IPS DF 6.9 (cell line): ENCODE results near the gene MSL1.
A peak's percentile ranks its signal among the peaks of the same experiment; 100 is the strongest.

Source experiments
- DNase-seq: peaks from one replicate; pipeline ENCODE4 v3.0.0-alpha.2; 2013; ENCODE audit warnings: low read depth, low spot score
- H3K27ac ChIP-seq: one replicate; pipeline ENCODE4 v1.5.1; 2013; ENCODE audit warnings: low read length, control low read depth
- H3K27me3 ChIP-seq: 2 replicates; pipeline ENCODE4 v1.6.1; 2013; ENCODE audit warnings: mild to moderate bottlenecking, low read length; ENCODE audit not compliant: control insufficient read depth, insufficient read depth
- H3K36me3 ChIP-seq: 2 replicates; pipeline ENCODE4 v1.6.1; 2013; ENCODE audit warnings: low read length; ENCODE audit not compliant: control insufficient read depth, insufficient read depth
- H3K4me1 ChIP-seq: 2 replicates; pipeline ENCODE4 v1.6.1; 2013; ENCODE audit warnings: low read length; ENCODE audit not compliant: control insufficient read depth, insufficient read depth
- H3K4me3 ChIP-seq: 2 replicates; pipeline ENCODE4 v1.5.1; 2013; ENCODE audit warnings: mild to moderate bottlenecking, low read length
- H3K9me3 ChIP-seq: 2 replicates; pipeline ENCODE4 v1.6.1; 2013; ENCODE audit warnings: low read length, inconsistent platforms; ENCODE audit not compliant: control insufficient read depth, insufficient read depth
- WGBS: extraction: QIAGEN DNeasy Blood & Tissue Kit; methylation state at CpG from one replicate; pipeline ENCODE4 v1.1.7; 2013; ENCODE audit warnings: mixed read lengths, missing lambda C conversion rate; ENCODE audit not compliant: insufficient read length, insufficient coverage; 5-methylcytosine and 5-hydroxymethylcytosine counted together

Gene MSL1

DNA sequence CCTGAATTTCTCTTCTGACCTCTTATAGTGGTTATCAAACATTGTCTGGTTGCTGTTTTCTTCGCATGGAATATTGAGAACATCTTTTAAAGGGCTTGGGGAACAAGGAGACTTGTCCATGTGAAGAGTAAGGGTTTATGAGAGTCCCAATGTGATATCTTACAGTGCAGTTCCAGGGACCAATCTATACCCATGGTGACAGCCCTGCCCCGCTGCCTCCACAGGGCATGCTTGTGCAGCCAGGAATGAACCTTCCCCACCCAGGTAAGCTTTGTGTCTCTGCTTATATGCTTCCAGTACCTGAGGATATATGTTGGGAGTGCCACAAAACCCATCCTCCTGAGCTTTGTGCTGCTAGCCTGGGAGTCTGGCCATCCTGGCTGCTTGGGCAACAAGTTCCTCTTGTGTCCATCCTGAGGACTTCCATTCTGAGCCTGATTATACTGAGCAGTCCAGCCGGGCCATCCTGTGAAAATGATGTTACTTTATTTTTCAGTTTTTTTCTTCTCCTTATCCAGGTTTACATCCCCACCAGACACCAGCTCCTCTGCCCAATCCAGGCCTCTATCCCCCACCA, 46.0 kb downstream of the MSL1 start:
- H3K27me3 ChIP-seq = no peaks in the 10 kb centered on the region
- H3K36me3 ChIP-seq = peaks cover 32% of the 10 kb centered on the region; the same call in 1 of the 2 replicates
- no peaks in the 10 kb centered on the region for H3K9me3 ChIP-seq
- 0 out of 2 replicates have a peak, but pooled peaks cover 1% of the 10 kb centered on the region for H3K4me1 ChIP-seq
- WGBS = no CpG with 5 or more reads among the region's 3 CpGs
- no peak for DNase-seq
- H3K4me3 ChIP-seq = no peak overlapping the region
- no peak overlapping the region for H3K27ac ChIP-seq

DNA sequence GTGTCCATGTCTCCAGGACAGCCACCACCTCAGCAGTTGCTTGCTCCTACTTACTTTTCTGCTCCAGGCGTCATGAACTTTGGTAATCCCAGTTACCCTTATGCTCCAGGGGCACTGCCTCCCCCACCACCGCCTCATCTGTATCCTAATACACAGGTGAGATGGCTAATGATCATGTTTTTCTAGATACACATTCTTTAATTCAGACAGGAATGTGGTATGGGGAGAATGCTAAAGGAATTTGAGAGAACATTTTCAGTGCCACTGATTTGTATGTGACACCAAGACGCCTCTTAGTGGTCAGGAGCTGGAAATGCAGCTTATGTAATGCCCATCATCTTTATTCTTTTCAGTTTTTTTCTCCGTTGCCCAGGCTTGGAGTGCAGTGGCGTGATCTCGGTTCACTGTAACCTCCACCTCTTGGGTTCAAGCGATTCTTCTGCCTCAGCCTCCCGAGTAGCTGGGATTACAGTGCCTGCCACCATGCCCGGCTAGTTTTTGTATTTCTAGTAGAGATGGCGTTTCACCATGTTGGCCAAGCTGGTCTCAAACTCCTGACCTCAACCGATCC, 46.6 kb downstream of the MSL1 start:
- WGBS = no CpG with 5 or more reads among the region's 11 CpGs
- Histone ChIP-seq H3K27me3 (no peaks in the 10 kb centered on the region), H3K4me1 (0 out of 2 replicates have a peak, but pooled peaks cover 1% of the 10 kb centered on the region), H3K36me3 (peaks cover 30% of the 10 kb centered on the region; the same call in 1 of the 2 replicates), H3K27ac (no peak overlapping the region), H3K9me3 (no peaks in the 10 kb centered on the region), H3K4me3 (no peak overlapping the region)
- DNase-seq = no peak

DNA sequence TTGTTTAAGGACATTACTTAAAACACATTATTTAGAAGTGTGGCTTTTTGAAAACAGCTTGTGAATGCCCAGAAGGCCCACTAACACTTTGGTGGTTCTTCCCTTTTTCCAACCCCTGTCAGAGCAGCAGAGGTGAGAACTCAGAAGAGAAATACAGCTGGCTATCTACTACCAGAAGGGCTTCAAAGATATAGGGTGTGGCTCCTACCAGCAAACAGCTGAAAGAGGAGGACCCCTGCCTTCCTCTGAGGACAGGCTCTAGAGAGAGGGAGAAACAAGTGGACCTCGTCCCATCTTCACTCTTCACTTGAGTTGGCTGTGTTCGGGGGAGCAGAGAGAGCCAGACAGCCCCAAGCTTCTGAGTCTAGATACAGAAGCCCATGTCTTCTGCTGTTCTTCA, 48.6 kb downstream of the MSL1 start:
- H3K9me3 ChIP-seq = no peaks in the 10 kb centered on the region
- H3K4me3 ChIP-seq = no peak overlapping the region
- DNase-seq = no peak
- no peaks in the 10 kb centered on the region for H3K27me3 ChIP-seq
- H3K36me3 ChIP-seq = peaks cover 27% of the 10 kb centered on the region; the same call in 1 of the 2 replicates
- 0 out of 2 replicates have a peak, but pooled peaks cover 1% of the 10 kb centered on the region for H3K4me1 ChIP-seq
- no peak overlapping the region for H3K27ac ChIP-seq
- no CpG with 5 or more reads among the region's 2 CpGs for WGBS

DNA sequence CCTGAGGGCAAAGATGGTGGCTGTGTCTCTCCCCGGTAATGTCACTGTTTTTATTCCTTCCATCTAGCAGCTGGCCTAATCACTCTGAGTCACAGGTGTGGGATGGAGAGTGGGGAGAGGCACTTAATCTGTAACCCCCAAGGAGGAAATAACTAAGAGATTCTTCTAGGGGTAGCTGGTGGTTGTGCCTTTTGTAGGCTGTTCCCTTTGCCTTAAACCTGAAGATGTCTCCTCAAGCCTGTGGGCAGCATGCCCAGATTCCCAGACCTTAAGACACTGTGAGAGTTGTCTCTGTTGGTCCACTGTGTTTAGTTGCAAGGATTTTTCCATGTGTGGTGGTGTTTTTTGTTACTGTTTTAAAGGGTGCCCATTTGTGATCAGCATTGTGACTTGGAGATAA, 50.0 kb downstream of the MSL1 start:
- Histone ChIP-seq H3K4me3 (no peak overlapping the region), H3K36me3 (peaks cover 27% of the 10 kb centered on the region; the same call in 1 of the 2 replicates)
- WGBS = no CpG with 5 or more reads among the region's 1 CpG

DNA sequence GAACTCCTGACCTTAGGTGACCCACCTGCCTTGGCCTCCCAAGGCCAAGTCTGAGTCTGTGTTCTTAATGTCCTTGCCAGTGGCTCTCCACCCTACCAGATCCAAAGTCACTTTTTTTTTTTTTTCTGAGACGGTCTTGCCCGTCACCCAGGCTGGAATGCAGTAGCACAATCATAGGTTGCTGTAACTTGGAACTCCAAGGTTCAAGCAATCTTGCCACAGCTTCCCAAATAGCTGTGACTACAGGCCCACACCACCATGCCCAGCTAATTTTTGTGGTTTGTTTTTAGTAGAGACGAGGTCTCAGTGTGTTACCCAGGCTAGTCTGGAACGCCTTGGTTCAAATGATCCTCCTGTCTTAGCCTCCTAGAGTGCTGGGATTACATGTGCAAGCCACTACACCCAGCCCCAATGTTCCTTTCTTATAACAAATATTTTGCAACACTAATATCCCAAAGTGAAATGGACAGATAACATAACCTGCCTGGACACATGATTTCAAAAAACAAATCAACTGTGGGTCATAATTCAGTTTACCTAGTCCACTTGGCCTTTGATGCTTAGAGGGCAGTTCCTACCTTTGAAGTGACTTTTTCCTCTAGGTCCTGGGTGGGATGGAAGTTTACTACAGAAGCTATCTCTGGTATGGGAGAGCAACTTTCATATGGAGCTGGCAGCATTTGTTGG, 51.5 kb downstream of the MSL1 start:
- Histone ChIP-seq H3K27me3 (no peaks in the 10 kb centered on the region), H3K4me3 (no peak overlapping the region), H3K9me3 (no peaks in the 10 kb centered on the region), H3K36me3 (peaks cover 19% of the 10 kb centered on the region; the same call in 1 of the 2 replicates), H3K4me1 (no peaks in the 10 kb centered on the region), H3K27ac (no peak overlapping the region)
- DNase-seq = no peak
- no CpG with 5 or more reads among the region's 4 CpGs for WGBS

More for the DNA sequence above, 50.0 kb downstream of the MSL1 start:
- Histone ChIP-seq H3K27ac (no peak overlapping the region), H3K4me1 (0 out of 2 replicates have a peak, but pooled peaks cover 1% of the 10 kb centered on the region), H3K9me3 (no peaks in the 10 kb centered on the region), H3K27me3 (no peaks in the 10 kb centered on the region)
- DNase-seq = no peak

DNA sequence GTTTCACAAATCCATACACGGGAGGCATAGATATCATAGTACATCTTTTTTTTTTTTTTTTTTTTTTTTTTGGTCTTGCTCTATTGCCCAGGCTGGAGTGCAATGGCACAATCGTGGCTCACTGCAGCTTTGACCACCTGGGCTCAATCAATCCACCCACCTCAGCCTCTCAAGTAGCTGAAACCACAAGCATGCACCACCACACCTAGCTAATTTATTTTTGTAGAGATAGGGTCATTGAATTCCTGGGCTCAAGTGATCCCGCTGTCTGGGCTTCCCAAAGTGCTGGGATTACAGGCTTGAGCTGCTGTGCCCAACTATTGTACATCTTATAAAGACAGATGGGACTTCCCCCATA, 52.0 kb downstream of the MSL1 start:
- H3K36me3 ChIP-seq = peaks cover 19% of the 10 kb centered on the region; the same call in 1 of the 2 replicates
- no peak overlapping the region for H3K27ac ChIP-seq
- no peaks in the 10 kb centered on the region for H3K9me3 ChIP-seq
- no peak overlapping the region for H3K4me3 ChIP-seq
- WGBS = no CpG with 5 or more reads among the region's 3 CpGs
- H3K27me3 ChIP-seq = no peaks in the 10 kb centered on the region
- no peaks in the 10 kb centered on the region for H3K4me1 ChIP-seq
- DNase-seq = no peak

DNA sequence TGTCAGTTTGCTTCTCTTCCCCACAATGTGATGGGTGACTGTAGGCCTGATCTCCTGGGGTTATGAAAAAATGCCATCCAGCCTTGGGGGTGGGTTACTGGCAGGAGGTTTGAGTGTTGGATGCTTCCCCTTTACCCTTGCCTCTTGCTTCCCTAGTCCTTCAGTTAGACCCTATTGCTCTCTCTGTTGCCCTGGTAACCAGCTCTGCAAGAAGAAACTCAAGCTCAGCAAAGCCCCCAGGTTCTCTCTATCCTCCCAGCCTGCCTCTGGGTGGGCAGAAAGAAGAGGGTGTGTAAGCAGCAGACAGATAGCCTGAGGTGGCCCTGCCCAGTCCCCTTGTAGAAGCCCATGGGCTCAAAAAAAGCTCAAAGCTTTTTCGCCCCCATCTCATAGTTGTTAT, 52.7 kb downstream of the MSL1 start:
- no peak overlapping the region for H3K4me3 ChIP-seq
- peaks cover 16% of the 10 kb centered on the region; the same call in 1 of the 2 replicates for H3K36me3 ChIP-seq
- no peaks in the 10 kb centered on the region for H3K27me3 ChIP-seq
- H3K27ac ChIP-seq = no peak overlapping the region
- WGBS = no CpG with 5 or more reads among the region's 1 CpG
- DNase-seq = no peak
- no peaks in the 10 kb centered on the region for H3K9me3 ChIP-seq
- H3K4me1 ChIP-seq = no peaks in the 10 kb centered on the region

DNA sequence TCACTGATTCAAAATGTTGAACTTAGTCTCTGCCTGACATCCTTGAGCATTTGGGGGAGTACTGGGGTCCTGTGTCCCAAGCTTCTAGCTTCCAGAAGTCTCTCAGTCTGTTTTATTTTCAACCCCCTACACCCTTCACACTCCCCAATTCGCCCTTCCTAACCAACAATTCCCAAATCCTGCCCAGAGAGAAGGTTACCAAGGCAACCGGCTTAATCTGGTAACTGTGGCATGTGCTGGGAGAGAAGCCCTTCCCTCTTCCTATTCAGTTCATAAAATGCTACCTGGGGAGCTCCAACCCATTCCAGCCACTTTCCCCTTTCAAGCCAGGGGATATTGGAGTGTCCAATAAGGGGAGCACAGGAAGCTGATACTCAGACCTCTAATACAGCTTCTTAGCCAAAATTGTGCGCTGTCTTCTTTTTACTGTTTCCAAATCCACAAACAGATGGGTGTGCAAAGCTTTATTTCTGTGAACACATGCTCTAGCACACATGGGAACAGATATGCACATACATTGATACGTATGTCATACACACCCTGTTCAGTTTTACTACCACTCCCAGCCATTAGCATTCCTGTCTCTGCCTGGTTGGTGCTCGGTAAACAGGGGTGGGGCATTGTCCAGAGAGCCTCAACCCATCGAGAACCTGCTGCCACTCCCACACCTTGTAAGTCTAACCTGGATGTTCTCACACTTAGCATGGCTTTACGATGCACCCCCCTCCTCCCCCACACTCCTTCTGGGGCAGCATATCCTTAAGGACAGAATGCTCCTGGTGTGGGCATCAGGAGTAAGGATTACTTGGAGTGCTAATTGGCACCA, 54.4 kb downstream of the MSL1 start:
- H3K9me3 ChIP-seq = no peaks in the 10 kb centered on the region
- H3K4me3 ChIP-seq = no peak overlapping the region
- H3K27me3 ChIP-seq = no peaks in the 10 kb centered on the region
- DNase-seq = no peak
- WGBS = no CpG with 5 or more reads among the region's 7 CpGs
- H3K4me1 ChIP-seq = no peaks in the 10 kb centered on the region
- H3K27ac ChIP-seq = no peak overlapping the region
- peaks cover 8% of the 10 kb centered on the region; the same call in 1 of the 2 replicates for H3K36me3 ChIP-seq

DNA sequence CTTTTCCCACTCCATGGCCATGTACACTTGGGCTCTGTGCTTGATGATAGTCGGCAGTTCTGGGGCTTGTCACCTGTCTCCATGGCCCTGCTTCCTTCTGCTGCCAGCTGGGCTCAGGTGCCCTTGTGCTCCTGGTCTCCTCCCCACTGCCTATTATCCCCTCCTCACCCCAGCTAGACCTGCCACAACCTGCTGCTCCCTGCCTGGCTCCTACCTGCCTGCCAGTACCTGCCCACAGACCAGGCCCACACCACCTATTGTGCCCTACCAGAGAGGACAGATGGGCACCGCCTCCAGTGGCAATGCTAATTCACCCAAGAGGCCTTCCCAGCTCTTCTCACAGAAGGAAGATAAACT, 55.0 kb downstream of the MSL1 start:
- DNase-seq = no peak
- H3K27me3 ChIP-seq = no peaks in the 10 kb centered on the region
- no peaks in the 10 kb centered on the region for H3K9me3 ChIP-seq
- no peak overlapping the region for H3K4me3 ChIP-seq
- no CpG with 5 or more reads among the region's 2 CpGs for WGBS
- no peak overlapping the region for H3K27ac ChIP-seq
- H3K36me3 ChIP-seq = peaks cover 2% of the 10 kb centered on the region; the same call in 1 of the 2 replicates
- H3K4me1 ChIP-seq = no peaks in the 10 kb centered on the region

DNA sequence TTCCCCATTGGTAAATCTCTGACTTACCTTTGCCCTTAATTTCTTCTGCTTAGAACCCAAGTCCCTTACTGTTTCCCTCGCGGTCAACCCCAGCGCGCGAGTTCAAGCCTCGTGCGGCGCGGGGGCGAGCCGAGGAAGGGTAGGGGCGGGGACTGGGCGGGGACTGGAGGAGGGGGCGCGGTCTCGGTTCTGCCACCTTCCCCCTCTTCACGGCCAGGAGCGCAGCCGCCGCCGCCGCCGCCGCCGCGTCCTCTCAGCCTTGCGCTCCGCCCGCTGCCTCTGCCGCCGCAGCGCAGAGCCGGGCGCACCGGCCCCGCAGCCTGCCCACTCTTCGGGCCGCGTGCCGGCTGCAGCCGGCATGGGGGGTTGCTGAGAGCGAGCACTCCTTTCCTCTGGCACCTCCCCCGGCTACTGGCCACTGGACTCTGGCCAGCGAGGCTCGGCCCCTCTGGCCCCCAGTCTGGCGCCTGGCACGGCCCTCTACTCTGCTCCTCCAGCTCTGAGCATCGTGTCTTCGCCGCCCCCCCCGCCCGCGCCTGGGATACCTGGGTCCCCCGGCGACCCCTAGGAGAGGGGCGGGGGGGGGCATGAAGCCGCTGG, 55.6 kb downstream of the MSL1 start, which contains the start of gene RAPGEFL1:
Gene RAPGEFL1, plus strand, starts transcription at position 196 of the 600 bp plus-strand sequence. Its CDS starts 392 bp downstream, at position 588.
- no peaks in the 10 kb centered on the region for H3K36me3 ChIP-seq
- H3K4me3 ChIP-seq = peak within 1 kb of the TSS; percentile 26; the same call in 1 of the 2 replicates
- no peaks in the 10 kb centered on the region for H3K27me3 ChIP-seq
- no peak for DNase-seq
- no peak within 1 kb of the TSS for H3K27ac ChIP-seq
- H3K4me1 ChIP-seq = no peaks in the 10 kb centered on the region
- no peaks in the 10 kb centered on the region for H3K9me3 ChIP-seq
- WGBS = no CpG with 5 or more reads among the region's 57 CpGs
